ENCODE data around the gene CNTN5. TPM values are rescaled to one million over a fixed set of nuclear protein-coding genes. Genes with fewer than 3 reads are reported as not detected.
A peak's percentile ranks its signal among the peaks of the same experiment; 100 is the strongest.

The CNTN5 gene
- total RNA-seq, 2 donors from 2014 or later = 1.4 to 3.3 TPM

DNA sequence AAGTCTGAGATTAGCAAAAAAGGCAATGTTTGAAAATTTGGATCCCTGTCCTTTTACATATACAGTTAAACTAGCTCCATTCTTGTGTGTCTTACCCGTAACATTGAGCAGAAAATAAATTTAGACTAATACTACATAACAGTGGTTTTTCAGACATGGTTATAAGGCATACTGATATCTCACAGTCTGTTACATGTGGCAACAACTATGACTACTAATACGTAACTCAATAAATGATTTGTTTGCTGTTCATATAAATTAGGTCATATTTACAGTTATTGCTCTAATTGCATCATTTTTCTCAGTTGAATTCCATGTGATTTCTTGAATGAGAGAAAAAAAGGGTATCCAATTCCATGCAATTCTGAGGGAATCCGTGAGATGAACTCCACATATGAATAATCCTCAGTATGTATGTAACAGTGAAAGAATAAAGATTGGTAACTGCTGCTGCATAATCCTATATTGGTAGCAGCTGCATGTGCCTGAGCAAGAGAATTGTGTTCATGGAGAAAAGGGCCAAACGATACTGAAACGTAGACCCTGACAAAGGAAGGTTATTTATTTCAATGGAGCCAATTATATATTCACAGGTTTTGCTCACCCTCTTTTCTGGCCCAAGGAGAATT is 1275.4 kb downstream of the CNTN5 start:
- peak overlapping the region; percentile 32 for H3K27ac ChIP-seq (ENCODE audit: low read depth, low read length)
- no peaks in the 10 kb centered on the region for H3K27me3 ChIP-seq (ENCODE audit: control insufficient read depth, insufficient read depth, low read length, poor library complexity, severe bottlenecking)
- Mint-ChIP-seq H3K9me3 (no peaks in the 10 kb centered on the region), H3K4me3 (no peak overlapping the region), H3K36me3 (ENCODE audit: low read depth) (no peaks in the 10 kb centered on the region), H3K27me3 (ENCODE audit: insufficient read depth) (no peaks in the 10 kb centered on the region), H3K27ac (no peak overlapping the region), H3K4me1 (peaks cover 9% of the 10 kb centered on the region)
- no peak for DNase-seq
- no peaks in the 10 kb centered on the region for H3K9me3 ChIP-seq (ENCODE audit: control insufficient read depth, low read length)
- no peak overlapping the region for H3K4me3 ChIP-seq (ENCODE audit: low read length)
- TF ChIP-seq CTCF (conservative IDR thresholded peaks at IDR 0.05) = no peak
- no peaks in the 10 kb centered on the region for H3K4me1 ChIP-seq (ENCODE audit: control insufficient read depth, insufficient read depth, low read length)
- H3K9ac ChIP-seq (ENCODE audit: extremely low read depth, low read length, poor library complexity, severe bottlenecking) = no peak overlapping the region
- no peaks in the 10 kb centered on the region for H3K36me3 ChIP-seq (ENCODE audit: control insufficient read depth, insufficient read depth, low read length)
- 65 to 86% methylated on average over 3 to 4 of the region's 5 CpGs for WGBS, 2 experiments (ENCODE audit: insufficient coverage in 1 of 2, insufficient read length in 1 of 2)

- no peaks in the 10 kb centered on the region for H3K27me3 ChIP-seq (ENCODE audit: control insufficient read depth, insufficient read depth, low read length, poor library complexity, severe bottlenecking)
- no peak overlapping the region for H3K27ac ChIP-seq (ENCODE audit: low read depth, low read length)
- no peak overlapping the region for H3K27ac Mint-ChIP-seq
- no peak overlapping the region for H3K4me3 ChIP-seq (ENCODE audit: low read length)
- H3K36me3 Mint-ChIP-seq (ENCODE audit: low read depth) = no peaks in the 10 kb centered on the region
- TF ChIP-seq CTCF (conservative IDR thresholded peaks at IDR 0.05) = no peak
- H3K9me3 Mint-ChIP-seq = no peaks in the 10 kb centered on the region
- WGBS, 2 experiments (ENCODE audit: insufficient coverage in 1 of 2, insufficient read length in 1 of 2) = 95% methylated on average over 4 of the region's 5 CpGs; no CpG with 5 or more reads in 1 of the 2 experiments
- H3K4me1 Mint-ChIP-seq = peaks cover 13% of the 10 kb centered on the region
- H3K9me3 ChIP-seq (ENCODE audit: control insufficient read depth, low read length) = no peaks in the 10 kb centered on the region
- H3K9ac ChIP-seq (ENCODE audit: extremely low read depth, low read length, poor library complexity, severe bottlenecking) = no peak overlapping the region
- H3K4me1 ChIP-seq (ENCODE audit: control insufficient read depth, insufficient read depth, low read length) = peaks cover 3% of the 10 kb centered on the region
- no peaks in the 10 kb centered on the region for H3K36me3 ChIP-seq (ENCODE audit: control insufficient read depth, insufficient read depth, low read length)
- no peak for DNase-seq
- H3K4me3 Mint-ChIP-seq = no peak overlapping the region
- H3K27me3 Mint-ChIP-seq (ENCODE audit: insufficient read depth) = no peaks in the 10 kb centered on the region
Measured at GRCh38 chr11:100297516-100297915, 1276.8 kb downstream of the CNTN5 start.

DNA sequence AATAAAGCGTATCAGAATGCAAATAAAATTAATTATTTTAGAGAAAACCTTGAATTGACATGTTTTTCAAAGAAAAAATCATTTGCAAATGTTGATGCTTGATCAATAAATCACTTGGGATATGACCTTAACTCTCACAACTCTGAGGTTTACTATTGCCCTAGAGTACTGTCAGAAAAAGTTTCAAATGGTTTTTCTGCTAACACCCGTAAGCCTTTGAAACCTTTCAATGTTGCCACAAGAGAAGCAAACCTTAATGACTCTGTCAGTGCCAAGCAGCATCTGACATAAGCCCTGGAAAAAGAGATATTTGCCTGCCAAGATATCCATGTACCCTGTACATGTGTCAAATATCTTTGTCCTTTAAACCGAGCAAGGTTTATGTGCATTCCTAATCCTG is 1282.1 kb downstream of the CNTN5 start:
- no peak for DNase-seq
- no peaks in the 10 kb centered on the region for H3K36me3 Mint-ChIP-seq (ENCODE audit: low read depth)
- 93 to 100% methylated on average over 1 to 2 of the region's 3 CpGs for WGBS, 2 experiments (ENCODE audit: insufficient coverage in 1 of 2, insufficient read length in 1 of 2)
- H3K9me3 Mint-ChIP-seq = no peaks in the 10 kb centered on the region
- TF ChIP-seq CTCF (conservative IDR thresholded peaks at IDR 0.05) = no peak
- H3K27me3 ChIP-seq (ENCODE audit: control insufficient read depth, insufficient read depth, low read length, poor library complexity, severe bottlenecking) = no peaks in the 10 kb centered on the region
- H3K27ac Mint-ChIP-seq = no peak overlapping the region
- H3K36me3 ChIP-seq (ENCODE audit: control insufficient read depth, insufficient read depth, low read length) = no peaks in the 10 kb centered on the region
- H3K9me3 ChIP-seq (ENCODE audit: control insufficient read depth, low read length) = no peaks in the 10 kb centered on the region
- peaks cover 4% of the 10 kb centered on the region for H3K4me1 Mint-ChIP-seq
- H3K27me3 Mint-ChIP-seq (ENCODE audit: insufficient read depth) = no peaks in the 10 kb centered on the region
- no peak overlapping the region for H3K27ac ChIP-seq (ENCODE audit: low read depth, low read length)
- peaks cover 6% of the 10 kb centered on the region for H3K4me1 ChIP-seq (ENCODE audit: control insufficient read depth, insufficient read depth, low read length)
- H3K9ac ChIP-seq (ENCODE audit: extremely low read depth, low read length, poor library complexity, severe bottlenecking) = no peak overlapping the region
- H3K4me3 ChIP-seq (ENCODE audit: low read length) = no peak overlapping the region
- H3K4me3 Mint-ChIP-seq = no peak overlapping the region
